Measurements from ENCODE around the gene DDX25. TPM values are rescaled to one million over a fixed set of nuclear protein-coding genes. Genes with fewer than 3 reads are reported as not detected.

The DDX25 gene
- total and polyA plus RNA-seq, 2 of the 4 experiments (the other 2 are of a cell fraction): under 0.01 TPM; not detected in 1

GRCh38 chr11:125929445-125930075 is 25.3 kb downstream of the DDX25 start:
- no peak overlapping the region for H3K4ac ChIP-seq (ENCODE audit: low read depth, low read length)
- H3K4me2 ChIP-seq (ENCODE audit: low read depth, low read length): no peak overlapping the region
- in situ Hi-C loops (cut with MboI; ENCODE audit: low sequenced_read_pairs) (loop anchor here (5.0 kb wide), 1 partner anchor 263 kb away; no protein-coding TSS in a partner anchor), intact Hi-C loops (cut with micrococcal nuclease) (no loop called here), dilution Hi-C loops (cut with HindIII; ENCODE audit: low sequenced_read_pairs, unreplicated experiment) (no loop called here)
- no peak overlapping the region for H2BK20ac ChIP-seq (ENCODE audit: low read depth, low read length)
- no peak overlapping the region for H3K18ac ChIP-seq (ENCODE audit: low read depth, low read length)
- no peaks in the 10 kb centered on the region for H3K36me3 ChIP-seq (ENCODE audit: control insufficient read depth, insufficient read depth, low read length)
- peaks cover 48% of the 10 kb centered on the region for H3K27me3 ChIP-seq (ENCODE audit: control insufficient read depth, insufficient read depth, low read length)
- no peak overlapping the region for H3K4me3 ChIP-seq (ENCODE audit: insufficient read depth, low read depth, low read length)
- no peak overlapping the region for H3K23ac ChIP-seq (ENCODE audit: low read depth, low read length)
- H2BK15ac ChIP-seq (ENCODE audit: low read depth, low read length): no peak overlapping the region
- H2AFZ ChIP-seq (replicated peaks; ENCODE audit: low read length, poor library complexity): no peak overlapping the region
- H3K4me1 ChIP-seq (ENCODE audit: control insufficient read depth, insufficient read depth, low read length): no peaks in the 10 kb centered on the region
- 56% methylated on average over 3 of the region's 9 CpGs; no CpG with 5 or more reads in 1 of the 2 experiments for WGBS, 2 experiments (ENCODE audit: extremely low coverage in 2 of 2, insufficient read length in 1 of 2)
- H2AK9ac ChIP-seq (replicated peaks; ENCODE audit: low read depth, low read length, poor library complexity): peak overlapping the region; percentile 16
- TF ChIP-seq CEBPB (IDR thresholded peaks at IDR 0.05; ENCODE audit: low read depth, low read length) (peak; percentile 32), RFX5 (IDR thresholded peaks at IDR 0.05; ENCODE audit: low read depth, low read length) (no peak)
- no peaks in the 10 kb centered on the region for H3K9me3 ChIP-seq (ENCODE audit: control insufficient read depth, insufficient read depth, low read length)
- no peak overlapping the region for H3K9ac ChIP-seq (ENCODE audit: low read depth, low read length)
- BruUV-seq (replicated peaks): no TSS peak
- H3K79me1 ChIP-seq (ENCODE audit: low read depth in 1 of 2, low read length in 2 of 2): no peaks in the 10 kb centered on the region
- ChIA-PET POLR2A (ENCODE audit: unreplicated experiment) (no interaction called here), CTCF (no interaction called here)
- no peak for ATAC-seq (ENCODE audit: low read depth)
- DNase-seq: no peak
- no peak overlapping the region for H3K56ac ChIP-seq (ENCODE audit: extremely low read depth, insufficient read depth, low read length)
- no peak overlapping the region for H4K91ac ChIP-seq (ENCODE audit: insufficient read depth, low read depth, low read length)
- no peaks in the 10 kb centered on the region for H4K20me1 ChIP-seq (ENCODE audit: insufficient read depth, low read length)
- no peak overlapping the region for H2AK5ac ChIP-seq (ENCODE audit: low read depth, low read length)
- H2BK5ac ChIP-seq (ENCODE audit: low read depth, low read length, poor library complexity, severe bottlenecking): no peak overlapping the region
- no peak overlapping the region for H2BK120ac ChIP-seq (ENCODE audit: low read depth, low read length)
- H4K5ac ChIP-seq (ENCODE audit: low read depth, low read length): no peak overlapping the region
- no peak overlapping the region for H3K14ac ChIP-seq (replicated peaks; ENCODE audit: low read depth, low read length)
- no peaks in the 10 kb centered on the region for H3K9me1 ChIP-seq (ENCODE audit: insufficient read depth, low read length)
- no peak overlapping the region for H4K8ac ChIP-seq (ENCODE audit: low read depth in 2 of 2, low read length in 2 of 2)
- no peak overlapping the region for H3K27ac ChIP-seq (ENCODE audit: insufficient read depth, low read length)

Measured in IMR-90 (cell line).